GM21528 (cell line): ENCODE measurements around the gene FGF19.

Experiments
- ATAC-seq: cut with Tn5 transposase; IDR thresholded peaks from one replicate; pipeline ENCODE4 v1.9.1; 2021; ENCODE audit warnings: mild to moderate bottlenecking, moderate library complexity; ENCODE audit not compliant: unreplicated experiment, low FRiP score

The FGF19 gene

GRCh38 chr11:69674267-69674885 is 29.4 kb downstream of the FGF19 start:
- no peak for ATAC-seq

GRCh38 chr11:69671734-69672465 is 31.9 kb downstream of the FGF19 start:
- ATAC-seq: no peak

DNA sequence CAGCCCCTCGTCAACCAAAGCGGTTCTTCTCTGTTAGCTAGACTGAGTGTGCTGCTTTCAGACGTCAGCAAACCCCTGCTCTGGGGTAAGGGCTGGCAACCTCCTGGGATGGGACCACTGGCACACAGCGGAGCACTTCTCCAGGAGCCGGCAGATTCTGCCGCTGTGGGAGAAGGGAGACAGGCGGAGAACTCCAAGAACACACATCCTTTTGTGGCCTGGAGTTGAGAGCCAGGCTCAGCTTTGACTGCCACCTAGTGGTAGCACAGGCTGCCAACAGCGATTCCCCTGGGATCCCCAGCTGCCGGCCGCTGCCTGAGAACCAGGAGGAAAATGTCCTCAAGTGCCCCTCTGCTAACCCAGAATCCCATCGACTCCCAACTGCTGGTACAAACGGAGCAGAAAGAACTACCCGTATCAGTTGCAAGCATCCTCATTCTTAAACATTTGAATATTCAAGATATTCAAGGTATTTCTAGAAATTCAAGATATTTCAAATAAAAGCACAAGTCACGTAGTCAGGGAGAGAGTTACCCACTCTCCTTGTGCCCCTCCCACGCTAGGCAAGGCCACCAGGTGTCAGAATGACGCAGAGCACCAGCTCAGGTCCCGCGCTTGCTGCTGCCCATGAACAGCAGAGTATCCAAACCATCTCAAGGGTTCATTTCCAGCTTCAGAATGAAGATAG is 33.5 kb downstream of the FGF19 start:
- no peak for ATAC-seq

- ATAC-seq: no peak
Measured at GRCh38 chr11:69669486-69669885, 34.3 kb downstream of the FGF19 start.

DNA sequence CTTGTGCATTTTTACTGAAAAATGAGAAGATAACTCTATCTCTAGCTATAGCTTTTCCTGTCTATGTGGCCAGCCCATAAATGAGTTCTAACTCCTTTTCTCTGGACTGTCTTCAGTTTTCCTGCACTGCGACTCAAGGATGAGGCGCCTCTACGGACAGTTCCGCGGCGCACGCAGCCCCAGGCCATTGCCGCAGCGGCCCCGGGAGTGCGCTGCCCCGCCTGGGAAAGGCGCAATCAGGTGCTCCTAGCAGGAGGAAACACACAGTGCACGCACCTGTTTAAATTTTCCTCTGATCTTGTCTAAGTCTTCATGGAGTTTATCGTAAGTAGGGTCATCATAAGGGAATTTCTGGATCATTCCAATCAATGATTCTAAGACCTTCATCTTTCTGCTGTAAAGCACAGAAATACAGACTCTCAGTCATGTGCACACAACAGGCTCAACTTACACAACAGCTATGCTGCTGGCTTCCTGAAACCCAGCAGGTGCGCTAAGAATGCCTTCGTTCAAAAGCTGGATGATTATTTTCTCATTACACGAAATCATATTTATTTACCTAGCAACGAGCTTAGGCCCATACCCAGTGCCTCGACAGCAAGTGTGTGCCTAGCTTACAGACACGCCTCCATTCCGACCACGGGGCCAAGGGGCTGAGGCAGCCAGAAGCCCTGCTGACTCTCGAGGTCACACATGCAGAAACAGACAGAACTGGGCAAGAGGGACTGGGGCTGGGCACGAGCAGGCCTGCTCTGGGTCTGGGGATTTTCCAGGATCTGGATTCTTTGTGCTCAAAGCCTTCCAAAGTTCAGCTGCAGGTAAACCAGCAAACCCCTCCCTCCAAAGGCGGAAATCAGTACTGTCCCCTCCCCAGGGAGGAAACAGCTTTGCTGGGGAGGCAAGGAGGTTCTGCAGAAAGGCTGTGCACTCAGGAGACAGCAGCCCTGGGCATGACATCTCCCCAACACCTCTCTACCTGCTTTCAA is 35.9 kb downstream of the FGF19 start:
- ATAC-seq: no peak

DNA sequence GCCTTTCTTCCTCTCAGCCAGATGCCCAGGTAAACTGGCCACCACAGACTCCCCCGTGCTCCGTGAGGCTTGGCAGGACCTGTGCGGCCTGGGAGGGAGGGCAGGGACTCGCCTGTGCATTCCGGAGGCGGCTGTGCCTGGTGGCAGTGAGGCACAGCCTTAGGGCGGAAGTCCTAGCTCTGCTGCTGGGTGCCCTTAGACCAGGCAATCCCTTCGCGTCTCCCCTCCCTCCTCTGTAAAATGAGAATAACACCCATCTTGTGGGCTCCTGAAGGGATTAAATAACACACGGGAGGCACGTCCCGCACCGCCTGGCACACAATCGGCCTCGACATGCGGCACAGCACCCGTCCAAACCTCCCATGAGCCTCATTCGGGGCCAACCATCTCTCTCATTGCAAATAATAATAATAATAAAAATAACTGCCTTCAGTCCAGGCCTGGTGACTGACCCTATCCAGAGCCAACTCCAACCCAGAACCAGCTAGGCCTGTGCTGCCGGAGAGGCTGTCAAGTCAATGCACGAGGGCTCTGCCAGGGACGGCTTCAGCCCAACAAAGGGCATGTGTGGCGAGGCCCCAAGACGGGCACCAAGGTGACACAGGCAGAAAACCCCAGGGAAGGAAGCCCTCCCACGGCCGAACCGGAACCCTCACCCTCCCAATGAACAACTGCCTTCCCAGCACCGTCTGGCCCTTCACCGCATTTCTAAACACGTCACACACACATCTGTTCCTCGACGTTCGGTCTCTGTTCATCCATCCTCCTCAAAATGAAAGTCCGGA is 36.9 kb downstream of the FGF19 start:
- no peak for ATAC-seq

DNA sequence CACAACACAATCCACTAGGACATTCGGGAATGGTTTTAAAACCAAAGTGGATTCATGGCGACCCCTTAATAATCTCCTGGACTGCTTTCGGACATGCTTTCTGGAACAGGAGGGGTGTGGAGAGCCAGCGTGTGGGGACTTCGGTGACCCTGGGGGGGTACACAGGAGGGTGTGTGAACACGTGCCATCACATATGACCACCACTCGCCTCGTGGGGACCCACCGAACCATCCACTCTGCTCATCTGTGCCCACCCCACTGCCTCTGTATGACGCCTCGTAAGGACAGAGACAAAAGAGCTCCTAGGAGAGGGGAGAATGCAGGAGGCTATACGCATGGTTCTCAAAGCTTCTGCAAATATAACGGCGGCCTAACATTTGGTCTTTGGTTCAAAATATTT is 37.6 kb downstream of the FGF19 start:
- no peak for ATAC-seq

DNA sequence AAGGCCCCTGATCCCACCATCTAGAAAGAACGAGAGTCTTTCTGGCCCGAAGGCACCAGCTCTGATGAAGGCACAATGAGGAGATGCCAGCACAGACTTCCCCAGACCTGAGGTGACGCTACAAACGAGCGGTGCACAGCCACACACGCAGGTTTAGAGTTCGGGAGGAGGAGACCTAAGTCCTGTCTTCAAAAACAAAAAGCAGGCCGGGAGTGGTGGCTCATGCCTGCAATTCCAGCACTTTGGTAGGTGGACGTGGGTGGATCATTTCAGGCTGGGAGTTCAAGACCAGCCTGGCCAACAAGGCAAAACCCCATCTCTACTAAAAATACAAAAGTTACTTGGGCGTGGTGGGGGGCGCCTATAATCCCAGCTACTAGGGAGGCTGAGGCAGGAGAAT is 38.2 kb downstream of the FGF19 start:
- no peak for ATAC-seq

DNA sequence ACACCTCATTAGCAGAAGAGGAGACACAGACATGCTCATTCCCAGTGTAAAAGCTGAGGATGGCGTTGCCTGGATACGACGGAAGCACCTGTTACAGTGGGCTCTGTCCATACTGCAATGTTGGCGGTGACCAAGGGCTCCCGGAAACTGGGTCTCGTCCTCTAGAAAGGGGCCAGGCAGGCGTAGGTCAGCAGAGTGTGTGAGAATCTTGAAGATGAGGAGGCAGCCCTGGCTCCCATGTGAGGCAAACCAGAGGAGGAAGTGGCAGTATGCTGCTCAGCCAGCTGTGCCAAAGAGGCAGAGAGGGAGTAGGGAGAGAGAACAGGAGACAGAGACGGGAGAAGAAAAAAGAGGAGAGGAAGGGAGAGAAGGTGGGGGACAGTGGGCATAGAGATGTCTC is 38.9 kb downstream of the FGF19 start:
- ATAC-seq: no peak

DNA sequence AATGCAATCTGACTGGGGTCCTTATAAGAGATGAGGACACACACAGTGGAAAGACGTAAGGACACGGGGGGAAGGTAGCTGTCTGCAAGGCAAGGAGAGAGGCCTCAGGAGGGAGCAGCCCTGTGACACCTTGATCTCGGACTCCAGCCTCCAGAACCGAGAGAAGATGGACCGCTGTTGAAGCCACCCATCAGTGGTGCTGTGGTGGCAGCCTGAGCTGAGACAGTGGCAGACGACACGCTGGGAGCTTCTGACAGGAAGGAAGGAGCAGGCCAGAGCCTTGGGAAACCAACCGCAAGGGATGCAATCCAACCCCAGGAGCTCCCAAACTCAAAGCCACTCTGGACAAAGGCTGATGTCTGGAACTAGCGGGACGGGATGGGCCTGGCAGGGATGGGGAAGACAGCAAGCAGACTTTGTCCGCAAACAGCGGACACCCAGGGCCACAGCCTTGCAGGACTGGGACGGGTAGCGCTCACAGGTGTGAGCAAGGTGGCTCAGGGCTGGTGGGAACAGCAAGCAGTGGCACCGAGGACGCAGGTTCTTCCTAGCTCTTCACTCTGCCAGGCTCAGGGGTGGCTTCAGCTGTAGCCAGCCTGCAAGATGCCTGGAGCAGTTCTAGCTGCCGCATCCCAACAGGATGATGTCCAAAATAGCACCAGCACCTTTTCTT is 39.6 kb downstream of the FGF19 start:
- ATAC-seq: no peak

- ATAC-seq: no peak
Measured at GRCh38 chr11:69663326-69663725, 40.5 kb downstream of the FGF19 start.

GRCh38 chr11:69662806-69663205 is 41.0 kb downstream of the FGF19 start:
- no peak for ATAC-seq

DNA sequence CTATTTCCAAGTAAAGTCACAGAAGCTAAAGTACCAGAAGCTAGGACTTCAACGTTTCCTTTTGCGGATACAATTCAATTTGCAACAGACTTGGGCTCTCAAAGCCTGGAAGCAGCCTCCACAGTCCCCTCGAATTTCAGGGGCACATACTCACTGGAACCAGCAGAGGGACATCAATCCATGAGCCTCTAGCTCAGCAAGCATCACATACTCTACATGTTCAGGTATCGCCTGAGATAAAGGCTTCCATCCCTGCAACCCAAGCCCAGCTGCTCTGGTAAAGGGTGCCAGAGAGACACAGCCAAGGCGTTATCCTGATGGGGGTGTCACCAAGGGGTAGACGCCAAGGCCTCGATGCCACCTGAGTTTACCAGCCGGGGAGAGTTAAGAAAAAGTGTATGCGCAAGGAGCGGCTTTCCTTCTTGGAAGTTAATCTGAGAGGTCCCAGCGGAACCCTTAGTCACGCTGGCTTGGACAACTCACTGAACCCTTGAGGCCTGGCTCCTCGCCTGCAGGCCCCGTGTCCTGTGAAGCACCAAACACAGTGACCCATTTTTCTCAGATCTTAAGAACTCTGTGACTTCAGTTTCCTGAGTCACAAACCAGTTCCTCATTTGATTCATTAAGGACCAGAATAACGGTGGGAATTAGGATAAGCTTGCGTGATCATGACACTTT is 41.7 kb downstream of the FGF19 start:
- no peak for ATAC-seq

GRCh38 chr11:69661413-69661715 is 42.5 kb downstream of the FGF19 start:
- no peak for ATAC-seq

GRCh38 chr11:69660001-69660500 is 43.8 kb downstream of the FGF19 start:
- ATAC-seq: no peak

DNA sequence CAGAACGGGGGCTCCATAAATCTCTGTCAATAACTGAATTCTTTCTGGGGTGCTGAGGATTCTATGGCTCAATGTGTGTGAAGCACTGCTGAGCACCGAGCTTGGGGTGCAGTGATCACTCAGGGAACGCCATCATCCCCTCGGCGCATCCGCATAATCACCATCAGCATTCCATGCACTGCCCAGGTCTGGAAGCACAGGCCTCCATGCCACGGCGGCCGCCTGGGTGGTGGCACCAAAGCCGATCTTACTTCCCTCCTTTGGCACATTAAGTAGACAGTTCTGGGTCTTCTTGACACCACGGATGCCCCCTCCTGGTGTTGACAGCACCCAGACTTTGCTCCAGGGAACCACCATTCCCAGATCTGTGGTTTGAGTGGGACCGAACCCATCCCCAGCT is 44.2 kb downstream of the FGF19 start:
- no peak for ATAC-seq

GRCh38 chr11:69658626-69659450 is 45.0 kb downstream of the FGF19 start:
- ATAC-seq: no peak
